Cardiac fibroblast (primary cell): Measurements from ENCODE around the gene POLR2L.
A peak's percentile ranks its signal among the peaks of the same experiment; 100 is the strongest.

Experiments used
- DNase-seq, 2 donors: peaks; one replicate each; pipeline versions ENCODE4 v3.0.0 to v3.0.0-alpha.2; 2010; ENCODE audit warnings: low read depth in 2 of 2
- H3K4me3 ChIP-seq, 2 donors: replicated peaks in 1 of 2; 1 replicate in 1 of 2; 2 replicates in 1 of 2; pipeline ENCODE4 v1.5.1; 2011; ENCODE audit warnings: low read depth in 2 of 2, low read length in 2 of 2, mild to moderate bottlenecking in 2 of 2, moderate library complexity in 1 of 2
- CTCF ChIP-seq: IDR thresholded peaks from one replicate; pipeline ENCODE4 v1.5.1; 2011; ENCODE audit warnings: low read depth, mild to moderate bottlenecking, low read length, inconsistent platforms

The POLR2L gene

GRCh38 chr11:849104-849824, 6.9 kb upstream of the POLR2L start:
- TF ChIP-seq CTCF: no peak
- no peak for DNase-seq
- H3K4me3 ChIP-seq: peak overlapping the region in 1 of 2 donors; percentile 41

- H3K4me3 ChIP-seq: no peak overlapping the region
- DNase-seq: peak in 1 of 2 donors; percentile 54
- TF ChIP-seq CTCF: peak; percentile 96
These were observed 6.1 kb upstream of the POLR2L start for GRCh38 chr11:848380-848931.

GRCh38 chr11:847876-848275, 5.5 kb upstream of the POLR2L start:
- H3K4me3 ChIP-seq: no peak overlapping the region
- no peak for DNase-seq
- no peak for TF ChIP-seq CTCF

GRCh38 chr11:846496-847098, 4.3 kb upstream of the POLR2L start:
- no peak overlapping the region for H3K4me3 ChIP-seq
- peak in 1 of 2 donors; percentile 67 for DNase-seq
- TF ChIP-seq CTCF: no peak

GRCh38 chr11:845872-846495, 3.7 kb upstream of the POLR2L start:
- no peak for TF ChIP-seq CTCF
- DNase-seq: peak in 1 of 2 donors; percentile 79
- peak overlapping the region in 1 of 2 donors; percentile 73 for H3K4me3 ChIP-seq

GRCh38 chr11:844693-845644, 2.6 kb upstream of the POLR2L start:
- no peak for TF ChIP-seq CTCF
- peak; percentile 89 to 99 for DNase-seq
- H3K4me3 ChIP-seq: peak overlapping the region; percentile 66 to 73
